ENCODE measurements around the gene EPHA6.
"Not testable (repeated sequence)": the region's sequence is repeated elsewhere in the genome, so short reads cannot be mapped to it uniquely, and the experiment has no call there.

Gene EPHA6

DNA sequence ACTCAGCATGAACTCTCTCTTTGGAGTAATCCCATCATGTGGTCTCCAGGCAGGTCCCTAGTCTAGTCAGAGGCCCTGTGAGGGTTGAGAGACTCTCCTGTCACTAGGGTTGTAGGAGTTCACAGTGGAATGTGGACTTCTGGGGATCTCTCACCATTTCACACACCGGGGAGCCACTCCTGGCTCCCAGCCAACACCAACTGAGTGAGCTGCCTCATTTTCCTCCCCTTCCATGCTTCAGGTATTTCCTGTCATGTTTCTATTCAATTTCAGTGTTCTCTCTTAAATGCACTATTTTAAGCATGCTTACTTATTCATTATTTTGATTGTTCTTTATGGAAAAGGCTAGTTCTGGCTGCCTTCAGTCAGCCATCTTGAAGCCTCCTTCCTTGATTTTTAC, 482.6 kb downstream of the EPHA6 start:
- FAIRE-seq, result no peak

DNA sequence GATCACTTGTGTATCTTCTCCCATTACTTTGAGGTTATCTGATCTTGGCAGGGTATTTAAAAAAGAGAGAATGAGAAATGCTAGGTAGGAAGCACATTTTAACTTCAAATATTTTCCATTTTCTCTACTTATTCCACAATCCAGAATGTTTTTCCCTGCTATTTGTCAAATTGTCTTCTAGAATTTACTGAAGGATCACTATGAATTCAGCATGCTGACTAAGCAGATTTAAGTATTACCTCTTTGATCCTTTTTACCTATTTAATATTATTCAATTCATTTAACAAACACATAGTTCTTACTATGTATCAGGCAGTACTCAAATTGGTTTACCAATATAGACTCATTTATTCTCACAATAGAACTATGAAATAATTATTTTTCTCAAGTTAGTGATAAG, 486.7 kb downstream of the EPHA6 start:
- no peak for FAIRE-seq

DNA sequence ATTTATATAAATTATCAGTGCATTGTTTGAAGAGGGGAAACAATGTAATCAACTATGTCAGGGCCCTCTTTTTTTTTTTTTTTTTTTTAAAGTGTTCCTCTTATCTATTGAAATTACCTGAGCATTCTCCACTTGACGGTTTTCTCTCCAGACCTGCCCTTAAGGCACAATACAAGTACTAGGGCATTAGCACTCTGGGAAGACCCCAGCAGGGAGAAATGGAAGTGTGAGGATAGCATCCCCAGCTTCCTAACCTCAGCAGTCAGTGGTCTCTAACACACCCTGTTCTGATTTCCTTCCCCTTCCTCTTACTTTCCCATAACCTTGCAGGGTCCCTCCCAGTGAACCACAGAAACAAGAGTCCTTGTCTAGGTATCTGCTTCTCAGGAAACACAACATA, 491.8 kb downstream of the EPHA6 start:
- no peak for FAIRE-seq

DNA sequence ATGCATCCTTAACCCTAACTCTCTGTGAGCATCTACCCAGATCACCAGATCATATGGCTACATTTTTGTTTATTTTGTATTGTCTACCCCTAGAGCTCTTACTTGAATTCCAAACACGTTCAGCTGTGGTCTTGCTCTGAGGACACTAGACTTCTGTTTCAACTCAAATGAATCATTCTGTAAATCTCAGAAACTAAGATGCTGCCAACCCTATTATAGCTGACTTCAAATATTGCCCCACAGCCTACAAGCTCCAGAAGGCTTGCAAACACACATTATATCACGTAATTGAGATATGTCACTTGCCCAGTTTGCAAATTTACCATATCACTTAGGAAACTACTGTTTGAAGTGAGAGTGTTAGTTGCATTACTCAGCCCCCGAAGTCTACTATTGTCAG, 524.0 kb downstream of the EPHA6 start:
- FAIRE-seq, result no peak

DNA sequence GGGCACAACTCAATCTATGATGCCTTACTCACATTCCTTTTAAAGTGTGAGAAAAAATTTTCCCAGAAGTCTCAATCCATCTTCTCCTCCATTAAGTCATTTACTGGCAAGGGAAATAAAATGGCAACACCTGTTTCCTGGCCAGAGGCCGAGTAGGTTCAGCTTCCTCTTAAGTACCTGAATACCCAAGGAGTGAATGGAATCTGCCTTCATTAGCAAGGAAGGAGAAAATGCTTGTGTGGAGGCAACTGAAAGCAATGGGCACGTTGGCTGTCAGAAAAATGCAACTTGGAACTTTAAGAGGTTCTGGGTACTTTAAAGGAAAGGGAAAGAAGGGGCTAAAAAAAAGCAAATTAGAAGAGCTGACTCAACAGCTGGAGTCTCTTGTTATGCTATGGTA, 526.5 kb downstream of the EPHA6 start:
- FAIRE-seq, result no peak

DNA sequence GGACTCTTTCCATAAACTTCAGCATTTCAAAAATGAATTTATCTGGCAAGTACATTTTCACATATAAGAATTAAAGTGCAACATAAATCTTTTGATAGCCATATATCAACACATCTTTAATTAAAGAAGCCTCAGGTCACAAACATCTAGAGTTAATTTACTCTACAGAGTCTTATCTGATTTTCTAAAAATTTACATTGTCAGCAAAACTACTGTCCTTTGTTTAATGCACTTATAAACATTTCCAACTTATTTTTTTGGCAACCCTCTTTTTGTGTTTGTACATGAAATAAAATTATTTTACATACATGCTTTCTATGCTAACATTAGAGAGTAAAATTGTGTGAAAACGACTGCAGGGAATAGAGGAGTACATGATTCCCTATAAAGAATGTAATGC, 533.4 kb downstream of the EPHA6 start:
- FAIRE-seq, result no peak

DNA sequence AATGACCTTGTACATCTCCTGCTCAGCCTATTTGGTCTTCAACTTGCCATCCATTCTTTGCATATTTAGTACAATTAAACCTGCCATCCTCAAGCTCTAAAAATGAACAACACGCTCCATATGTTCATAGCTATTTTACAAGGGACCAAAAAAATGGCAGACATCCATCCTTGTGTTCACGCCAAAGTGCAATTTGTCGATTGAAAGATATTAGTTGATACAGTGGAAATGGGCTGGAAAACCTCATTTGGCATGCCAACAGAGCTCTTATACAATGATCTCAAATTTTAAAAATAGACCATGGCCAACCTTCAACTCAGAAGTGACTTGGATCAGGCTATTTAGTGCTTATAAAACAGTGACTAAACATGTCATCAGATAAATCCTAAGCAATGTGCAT, 536.6 kb downstream of the EPHA6 start:
- no peak for FAIRE-seq

DNA sequence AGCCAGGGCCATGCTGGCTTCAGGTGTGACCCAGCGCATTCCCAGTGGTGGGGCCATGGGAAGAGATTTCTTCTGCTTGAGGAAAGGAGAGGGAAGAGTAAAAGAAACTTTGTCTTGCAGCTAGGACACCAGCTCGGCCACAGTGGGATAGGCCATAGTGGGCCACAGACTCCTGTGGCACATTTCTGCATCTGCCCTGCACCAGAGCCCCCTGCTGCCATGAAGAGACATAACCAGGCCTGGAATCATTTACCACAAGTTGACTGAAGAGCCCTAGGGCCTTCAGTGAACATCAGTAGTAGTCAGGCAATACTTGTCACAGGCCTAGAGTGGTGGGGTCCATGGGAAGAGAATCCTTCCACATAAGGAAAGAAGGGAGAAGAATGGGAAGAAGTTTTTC, 538.8 kb downstream of the EPHA6 start:
- FAIRE-seq, result no peak

DNA sequence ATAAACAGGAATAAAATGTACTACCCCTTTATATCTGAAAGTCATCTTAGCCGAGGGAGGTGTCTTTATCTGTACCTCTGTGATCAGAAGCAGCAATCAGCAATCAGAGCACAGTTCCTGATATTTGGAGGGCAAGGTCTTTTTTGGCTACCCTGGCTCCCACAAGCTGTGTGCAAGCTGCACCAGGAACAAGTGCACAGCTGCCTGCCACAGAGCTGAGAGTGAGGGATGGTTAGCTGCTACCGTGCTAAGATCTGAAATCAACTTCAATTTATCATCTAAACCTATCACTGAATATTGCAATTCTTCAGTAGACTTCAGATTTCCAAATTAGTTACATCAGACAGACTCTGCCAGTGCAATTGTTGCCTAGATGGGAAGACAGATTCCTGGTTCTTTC, 545.6 kb downstream of the EPHA6 start:
- no peak for FAIRE-seq

DNA sequence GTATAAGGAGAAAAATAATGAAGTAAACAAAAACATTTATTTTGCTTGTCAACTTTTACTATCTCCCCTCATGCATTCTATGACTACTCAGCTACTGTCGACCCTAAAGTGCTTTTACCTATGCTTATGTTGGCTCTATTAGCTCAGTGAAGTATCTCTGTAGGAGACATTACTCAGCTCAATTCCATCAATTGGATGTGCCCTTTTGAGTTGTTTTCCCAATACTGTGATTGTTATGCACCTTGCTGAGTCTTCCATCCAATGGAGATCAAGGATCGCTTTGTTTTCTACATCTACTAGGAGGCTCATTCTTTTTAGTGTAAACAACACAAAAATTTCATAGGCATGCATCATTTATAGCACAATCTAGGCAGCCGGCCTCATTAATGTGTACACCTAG, 546.4 kb downstream of the EPHA6 start:
- no peak for FAIRE-seq

DNA sequence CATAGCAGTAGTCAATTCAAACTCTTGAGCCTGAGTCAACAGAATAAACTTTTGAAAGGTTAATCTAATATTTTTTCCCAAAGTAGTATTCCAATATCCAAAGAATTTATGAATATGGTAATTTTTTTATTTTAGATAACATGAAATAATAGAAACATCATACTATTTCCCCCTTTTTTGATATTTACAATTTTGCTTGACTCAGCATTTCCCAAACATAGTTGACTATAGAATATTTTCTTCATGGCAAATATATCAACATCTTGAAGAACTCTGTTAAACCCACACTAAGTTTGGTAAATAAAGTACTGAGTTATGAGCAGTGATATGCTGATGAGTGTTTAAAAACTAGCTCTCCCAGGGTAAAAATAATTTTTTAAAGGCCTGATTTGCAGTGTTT, 570.2 kb downstream of the EPHA6 start:
- no peak for FAIRE-seq

DNA sequence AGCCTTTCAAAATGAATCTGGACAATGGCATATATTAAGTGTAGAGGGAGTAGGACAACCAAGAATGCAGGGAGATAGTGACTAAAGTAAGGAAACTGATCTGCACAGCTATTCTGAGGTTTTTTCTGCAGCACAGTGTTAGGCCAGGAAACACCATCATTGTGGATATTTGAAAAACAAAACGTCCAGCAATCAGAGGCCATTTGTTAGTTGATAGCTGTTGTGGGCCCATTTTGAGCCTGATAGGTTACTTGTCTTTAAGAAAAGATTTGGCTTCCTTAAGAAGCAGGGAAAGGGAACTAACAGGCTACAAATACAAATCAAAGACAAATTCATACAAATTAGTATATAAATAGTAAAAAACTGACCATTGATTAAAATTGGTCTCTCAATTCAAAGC, 574.4 kb downstream of the EPHA6 start:
- no peak for FAIRE-seq

DNA sequence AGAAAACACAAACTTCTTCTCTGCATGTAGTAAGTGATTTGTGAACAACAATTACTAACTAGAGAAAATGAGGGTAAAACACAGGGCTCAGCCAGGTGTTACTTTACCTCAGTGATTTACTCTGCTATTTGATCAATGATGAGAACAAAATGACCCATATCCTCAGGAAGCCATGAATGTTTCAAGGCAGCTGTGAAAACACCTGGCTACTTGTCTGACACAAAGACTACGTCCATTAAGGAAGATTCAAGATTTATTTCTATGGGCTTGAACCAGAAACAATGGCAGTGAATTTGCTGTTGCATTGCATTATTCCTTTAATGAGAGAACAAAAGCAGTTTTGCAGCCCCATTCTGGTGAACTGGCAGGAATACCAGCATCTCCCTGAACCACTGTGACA, 575.5 kb downstream of the EPHA6 start:
- FAIRE-seq, result no peak

DNA sequence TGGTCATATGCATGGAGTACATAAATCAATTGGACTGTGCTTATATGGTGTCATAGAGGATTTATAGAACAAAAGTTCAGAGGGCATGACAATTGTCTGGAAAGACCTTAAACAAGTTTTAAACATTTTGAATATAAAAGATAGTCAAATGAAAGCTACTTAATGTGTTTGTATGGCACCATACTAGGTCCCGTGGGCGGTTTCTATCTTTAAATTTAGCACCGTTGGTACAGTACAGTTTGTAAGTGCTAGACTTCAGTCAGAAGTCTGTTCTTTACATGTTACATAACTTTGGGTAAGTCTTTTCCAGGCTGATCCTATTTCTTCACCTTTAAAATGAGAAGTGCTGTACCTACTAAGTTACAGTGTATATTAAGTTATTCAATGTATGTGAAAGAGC, 576.8 kb downstream of the EPHA6 start:
- no peak for FAIRE-seq

DNA sequence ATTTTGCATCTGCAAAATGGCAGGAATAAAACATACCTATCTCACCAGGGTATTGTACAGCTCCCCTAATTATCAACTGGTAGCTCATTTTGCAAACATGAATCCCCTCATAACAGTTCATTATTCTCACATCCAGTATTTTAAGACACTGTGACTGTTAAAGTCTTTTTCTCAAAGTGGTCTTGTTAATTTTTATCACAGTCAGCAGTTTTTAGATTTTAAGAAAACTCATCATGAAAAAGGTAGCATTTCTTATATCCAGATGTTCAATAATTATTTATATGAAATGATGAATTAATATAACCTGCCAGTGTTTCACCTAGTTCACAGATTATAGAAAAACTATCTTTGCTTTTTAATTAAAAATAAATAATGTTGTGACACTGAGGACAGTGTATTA, 595.2 kb downstream of the EPHA6 start:
- no peak for FAIRE-seq

DNA sequence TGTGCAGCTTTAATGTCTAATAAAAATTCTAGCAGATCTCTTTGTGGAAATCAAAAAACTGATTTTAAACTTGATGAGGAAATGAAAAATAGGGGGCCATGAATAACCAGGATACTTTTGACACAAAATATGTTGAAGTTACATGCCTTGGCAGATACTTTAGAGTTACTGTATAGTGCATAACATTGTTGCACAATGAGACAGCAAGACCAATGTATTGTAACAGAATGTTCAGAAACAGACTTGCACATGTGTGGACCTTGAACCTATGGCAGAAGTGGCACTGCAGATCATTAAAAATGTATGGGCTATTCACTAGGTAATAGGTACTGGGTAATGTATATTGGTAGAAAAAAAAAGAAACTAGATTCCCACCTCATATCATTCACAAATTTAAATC, 607.2 kb downstream of the EPHA6 start:
- no peak for FAIRE-seq

DNA sequence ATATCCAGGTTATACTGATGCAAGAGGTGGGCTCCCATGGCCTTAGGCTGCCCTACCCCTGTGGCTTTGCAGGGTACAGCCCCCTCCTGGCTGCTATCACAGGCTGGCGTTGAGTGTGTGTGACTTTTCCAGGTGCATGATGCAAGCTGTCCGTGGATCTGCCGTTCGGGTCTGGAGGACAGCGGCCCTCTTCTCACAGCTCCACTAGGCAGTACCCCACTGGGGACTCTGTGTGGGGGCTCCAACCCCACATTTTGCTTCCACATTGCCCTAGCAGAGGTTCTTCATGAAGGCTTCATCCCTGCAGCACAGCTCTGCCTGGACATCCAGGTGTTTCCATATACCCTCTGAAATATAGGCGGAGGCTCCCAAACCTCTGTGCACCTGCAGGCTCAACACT, 610.6 kb downstream of the EPHA6 start:
- no peak for FAIRE-seq

DNA sequence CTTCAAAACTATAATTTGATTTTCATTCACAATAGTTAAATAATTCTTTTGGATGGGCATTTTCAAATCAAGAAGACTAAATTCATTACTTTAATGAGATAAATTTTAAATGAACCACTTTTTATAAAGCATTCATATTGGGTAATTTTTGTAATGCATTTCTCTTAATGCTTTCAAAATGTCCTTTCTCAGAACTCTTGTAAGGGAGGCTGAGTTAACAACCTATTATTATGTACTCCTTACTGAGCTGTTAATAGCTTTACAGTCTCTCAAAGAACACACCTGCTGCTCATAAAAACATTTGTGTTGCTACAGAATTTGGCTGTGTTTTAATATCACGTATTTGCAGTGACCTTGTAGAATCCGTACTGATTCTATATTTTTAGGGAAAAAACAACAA, 616.2 kb downstream of the EPHA6 start:
- peak; percentile 15 for FAIRE-seq

DNA sequence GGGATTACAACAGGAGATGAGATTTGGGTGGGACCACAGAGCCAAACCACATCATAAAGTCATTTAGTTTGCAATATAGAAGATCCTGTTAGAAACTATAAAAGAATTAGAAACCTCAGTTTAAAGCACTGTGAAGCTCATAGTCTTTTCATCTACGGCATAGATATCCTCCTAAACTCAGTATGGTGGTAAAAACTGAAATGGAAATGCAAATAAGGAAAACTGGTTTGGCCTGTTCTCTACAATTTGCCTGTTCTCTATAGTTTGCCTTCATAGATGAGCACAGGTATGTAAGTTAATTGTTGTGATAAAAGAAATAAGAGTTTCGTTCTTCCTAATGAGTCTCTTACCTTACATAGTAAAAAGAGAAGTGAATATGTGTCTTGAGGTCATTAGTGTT, 618.5 kb downstream of the EPHA6 start:
- no peak for FAIRE-seq

DNA sequence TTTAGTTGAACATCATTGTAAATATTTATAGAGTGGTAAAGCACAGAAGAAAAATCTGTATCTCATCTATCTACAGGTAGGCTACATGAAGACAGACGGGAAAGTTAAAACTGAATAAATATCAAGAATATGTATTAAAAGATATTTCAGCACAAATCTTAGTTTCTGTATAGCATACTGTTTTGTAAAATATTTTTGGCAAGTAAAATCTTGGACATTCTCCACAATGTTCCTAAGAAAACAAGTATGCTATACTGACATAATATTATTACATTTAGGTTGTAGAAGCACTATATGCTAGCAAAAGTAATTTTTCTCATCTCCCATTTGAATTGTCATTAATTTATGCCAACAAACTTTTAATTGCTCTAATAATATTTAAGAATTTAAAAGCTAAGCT, 623.7 kb downstream of the EPHA6 start:
- FAIRE-seq, result no peak

DNA sequence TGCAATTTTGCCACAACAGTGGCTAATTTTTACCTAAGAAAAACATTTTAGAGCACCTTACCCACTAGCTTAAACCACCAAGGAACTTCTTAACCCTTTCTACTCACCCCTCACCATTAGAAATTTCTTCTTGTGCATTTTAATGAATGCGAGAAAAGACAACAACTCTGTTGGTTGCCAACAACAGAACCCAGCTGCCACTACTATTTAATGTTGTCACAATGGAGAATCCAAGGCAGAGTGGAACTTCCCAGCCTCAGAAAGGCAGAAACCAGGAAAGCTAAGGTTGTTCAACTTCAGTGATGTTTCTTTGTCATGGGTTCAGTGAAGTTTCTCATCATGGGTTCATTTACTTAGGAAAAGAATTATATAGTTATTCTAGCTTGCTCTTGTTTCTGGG, 625.0 kb downstream of the EPHA6 start:
- FAIRE-seq, result no peak

DNA sequence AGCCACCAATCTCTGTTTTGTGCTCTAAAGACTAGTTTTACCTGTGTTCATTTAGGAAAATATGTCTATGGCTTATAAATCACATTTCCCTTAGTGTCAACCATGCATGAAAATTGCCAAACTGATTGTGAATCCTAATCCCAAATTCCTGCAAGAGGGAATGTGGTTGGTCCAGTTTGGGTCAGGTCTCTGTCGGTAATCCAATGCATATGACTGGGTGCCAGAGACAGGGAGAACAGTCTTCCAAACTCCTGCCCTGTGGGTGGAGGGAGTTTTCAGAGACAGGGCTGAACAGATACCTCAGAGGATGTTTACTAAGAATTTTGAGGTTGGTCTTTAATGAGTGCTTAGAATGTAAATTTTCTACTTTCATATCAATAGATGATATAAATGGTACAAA, 649.6 kb downstream of the EPHA6 start:
- no peak for FAIRE-seq

DNA sequence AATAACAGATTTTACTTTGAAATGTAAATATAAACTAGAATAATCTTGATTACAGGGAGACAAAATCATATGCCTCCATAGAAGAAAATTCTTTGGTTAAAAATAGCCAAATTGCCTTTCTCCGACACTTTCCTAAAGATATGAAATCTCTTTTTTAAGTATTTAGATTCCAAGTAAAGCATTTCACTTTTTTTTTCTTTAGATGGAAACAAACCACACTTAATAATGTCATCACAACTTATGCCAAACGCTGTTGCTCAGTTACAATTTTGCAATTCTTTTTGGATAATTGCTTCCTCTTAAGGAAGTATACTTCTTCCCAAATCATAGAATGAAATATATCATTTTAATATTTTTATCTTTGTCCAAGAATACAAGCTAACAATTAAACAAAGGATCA, 656.1 kb downstream of the EPHA6 start:
- FAIRE-seq, result no peak

DNA sequence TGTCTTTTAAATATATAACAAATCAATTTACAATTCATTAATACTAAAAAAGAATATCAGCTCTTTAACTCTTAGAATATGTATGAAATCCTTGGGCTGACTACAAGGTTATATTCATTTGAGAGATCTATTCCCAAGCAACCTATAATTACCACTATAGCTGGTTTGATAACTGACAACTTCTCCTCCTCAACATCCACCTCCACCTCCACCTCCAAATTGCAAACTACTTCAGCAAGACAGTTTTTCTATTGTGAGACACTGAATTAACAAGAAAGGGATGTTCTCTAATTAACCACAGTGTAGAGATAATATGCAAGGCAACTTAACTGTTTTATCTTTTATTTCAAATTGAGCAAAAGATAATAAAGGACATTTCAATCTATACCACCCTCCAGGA, 665.3 kb downstream of the EPHA6 start:
- FAIRE-seq, result no peak

DNA sequence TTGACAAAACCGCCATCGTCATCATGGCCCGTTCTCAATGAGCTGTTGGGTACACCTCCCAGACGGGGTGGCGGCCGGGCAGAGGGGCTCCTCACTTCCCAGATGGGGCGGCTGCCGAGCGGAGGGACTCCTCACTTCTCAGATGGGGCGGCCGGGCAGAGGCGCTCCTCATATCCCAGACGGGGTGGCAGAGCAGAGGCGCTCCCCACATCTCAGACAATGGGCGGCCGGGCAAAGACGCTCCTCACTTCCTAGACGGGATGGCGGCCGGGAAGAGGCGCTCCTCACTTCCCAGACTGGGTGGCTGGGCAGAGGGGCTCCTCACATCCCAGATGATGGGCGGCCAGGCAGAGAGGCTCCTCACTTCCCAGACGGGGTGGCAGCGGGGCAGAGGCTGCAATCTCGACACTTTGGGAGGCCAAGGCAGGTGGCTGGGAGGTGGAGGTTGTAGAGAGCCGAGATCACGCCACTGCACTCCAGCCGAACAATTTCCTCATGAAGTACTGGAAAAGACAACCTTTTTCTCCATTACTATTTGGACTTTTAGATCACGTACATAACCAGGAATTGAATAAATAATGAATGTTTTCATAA, 666.4 kb downstream of the EPHA6 start:
- not testable (repeated sequence) for FAIRE-seq

DNA sequence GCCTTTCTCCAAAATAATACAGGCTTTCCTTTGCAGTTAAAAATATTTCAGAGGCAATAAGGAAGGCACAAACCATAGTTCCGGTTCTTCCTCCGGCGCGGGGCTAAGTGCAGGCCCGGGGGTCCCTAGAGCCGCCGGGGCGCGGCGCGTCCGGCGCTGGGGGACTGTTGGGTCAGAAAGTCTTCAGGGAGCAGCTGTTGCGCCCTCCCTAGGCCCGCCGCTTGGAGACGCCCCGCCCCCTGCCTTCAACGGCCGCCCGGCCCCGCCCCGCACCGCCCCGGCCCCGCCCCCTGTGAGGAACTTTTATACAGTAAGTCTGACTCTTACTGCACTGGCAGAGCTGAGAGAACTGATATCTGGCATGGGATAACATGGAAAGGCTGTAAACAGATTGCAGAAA, 667.0 kb downstream of the EPHA6 start:
- FAIRE-seq, result no peak

All from G401.6 (cell line).